GM12872 (cell line): ENCODE measurements around the gene NEDD4L.

Experiments
- CTCF ChIP-seq: IDR thresholded peaks from 3 replicates; pipeline ENCODE4 v1.5.1; 2011; ENCODE audit warnings: low read depth, mild to moderate bottlenecking, low read length, moderate library complexity; ENCODE audit not compliant: insufficient read depth

The NEDD4L gene

GRCh38 chr18:58322464-58322863 lies 278.4 kb downstream of the NEDD4L start:
- TF ChIP-seq CTCF: no peak

- TF ChIP-seq CTCF: no peak
These were observed 280.1 kb downstream of the NEDD4L start for GRCh38 chr18:58323866-58324762.

- TF ChIP-seq CTCF: no peak
These were observed 280.9 kb downstream of the NEDD4L start for GRCh38 chr18:58324824-58325480.

- TF ChIP-seq CTCF: no peak
These were observed 281.5 kb downstream of the NEDD4L start for GRCh38 chr18:58325494-58325893.

- no peak for TF ChIP-seq CTCF
These were observed 290.0 kb downstream of the NEDD4L start for GRCh38 chr18:58334061-58334460.

GRCh38 chr18:58335223-58335622 lies 291.2 kb downstream of the NEDD4L start:
- no peak for TF ChIP-seq CTCF

- TF ChIP-seq CTCF: no peak
These were observed 291.8 kb downstream of the NEDD4L start for GRCh38 chr18:58335821-58336220.
